ENCODE results near the gene CACNA2D3.

Gene CACNA2D3

GRCh38 chr3:54530944-54531343 is 408.6 kb downstream of the CACNA2D3 start:
- Histone ChIP-seq H3K27ac (ENCODE audit: low read length) (no peak overlapping the region), H3K9me3 (ENCODE audit: insufficient read depth, low read depth, low read length) (no peaks in the 10 kb centered on the region), H3K36me3 (ENCODE audit: insufficient read depth, low read depth, low read length) (no peaks in the 10 kb centered on the region)

GRCh38 chr3:54531741-54532140 is 409.4 kb downstream of the CACNA2D3 start:
- no peaks in the 10 kb centered on the region for H3K27me3 ChIP-seq (ENCODE audit: insufficient read depth, low read length)
- no peak overlapping the region for H3K4me3 ChIP-seq (ENCODE audit: low read length)
- H3K4me1 ChIP-seq (ENCODE audit: insufficient read depth, low read length): peaks cover 7% of the 10 kb centered on the region
- no peaks in the 10 kb centered on the region for H3K36me3 ChIP-seq (ENCODE audit: insufficient read depth, low read depth, low read length)
- H3K9ac ChIP-seq (ENCODE audit: low read depth, low read length): no peak overlapping the region
- H3K9me3 ChIP-seq (ENCODE audit: insufficient read depth, low read depth, low read length): no peaks in the 10 kb centered on the region
- no peak overlapping the region for H3K27ac ChIP-seq (ENCODE audit: low read length)

More at GRCh38 chr3:54530944-54531343, 408.6 kb downstream of the CACNA2D3 start:
- H3K9ac ChIP-seq (ENCODE audit: low read depth, low read length): no peak overlapping the region
- H3K27me3 ChIP-seq (ENCODE audit: insufficient read depth, low read length): no peaks in the 10 kb centered on the region
- H3K4me3 ChIP-seq (ENCODE audit: low read length): no peak overlapping the region
- H3K4me1 ChIP-seq (ENCODE audit: insufficient read depth, low read length): peaks cover 7% of the 10 kb centered on the region

- H3K4me1 ChIP-seq (ENCODE audit: insufficient read depth, low read length): no peaks in the 10 kb centered on the region
- no peaks in the 10 kb centered on the region for H3K36me3 ChIP-seq (ENCODE audit: insufficient read depth, low read depth, low read length)
- no peaks in the 10 kb centered on the region for H3K27me3 ChIP-seq (ENCODE audit: insufficient read depth, low read length)
- H3K4me3 ChIP-seq (ENCODE audit: low read length): no peak overlapping the region
- H3K9me3 ChIP-seq (ENCODE audit: insufficient read depth, low read depth, low read length): no peaks in the 10 kb centered on the region
- H3K9ac ChIP-seq (ENCODE audit: low read depth, low read length): no peak overlapping the region
- H3K27ac ChIP-seq (ENCODE audit: low read length): no peak overlapping the region
Measured at GRCh38 chr3:54533856-54534255, 411.5 kb downstream of the CACNA2D3 start.

GRCh38 chr3:54535619-54536018 is 413.3 kb downstream of the CACNA2D3 start:
- no peaks in the 10 kb centered on the region for H3K36me3 ChIP-seq (ENCODE audit: insufficient read depth, low read depth, low read length)
- no peak overlapping the region for H3K9ac ChIP-seq (ENCODE audit: low read depth, low read length)
- H3K9me3 ChIP-seq (ENCODE audit: insufficient read depth, low read depth, low read length): no peaks in the 10 kb centered on the region
- no peak overlapping the region for H3K27ac ChIP-seq (ENCODE audit: low read length)
- no peaks in the 10 kb centered on the region for H3K27me3 ChIP-seq (ENCODE audit: insufficient read depth, low read length)
- no peaks in the 10 kb centered on the region for H3K4me1 ChIP-seq (ENCODE audit: insufficient read depth, low read length)
- no peak overlapping the region for H3K4me3 ChIP-seq (ENCODE audit: low read length)

GRCh38 chr3:54536450-54536849 is 414.1 kb downstream of the CACNA2D3 start:
- no peak overlapping the region for H3K27ac ChIP-seq (ENCODE audit: low read length)
- H3K4me1 ChIP-seq (ENCODE audit: insufficient read depth, low read length): no peaks in the 10 kb centered on the region
- H3K36me3 ChIP-seq (ENCODE audit: insufficient read depth, low read depth, low read length): no peaks in the 10 kb centered on the region
- H3K9me3 ChIP-seq (ENCODE audit: insufficient read depth, low read depth, low read length): no peaks in the 10 kb centered on the region
- no peaks in the 10 kb centered on the region for H3K27me3 ChIP-seq (ENCODE audit: insufficient read depth, low read length)
- H3K9ac ChIP-seq (ENCODE audit: low read depth, low read length): no peak overlapping the region
- H3K4me3 ChIP-seq (ENCODE audit: low read length): no peak overlapping the region

- no peaks in the 10 kb centered on the region for H3K4me1 ChIP-seq (ENCODE audit: insufficient read depth, low read length)
- no peak overlapping the region for H3K9ac ChIP-seq (ENCODE audit: low read depth, low read length)
- H3K36me3 ChIP-seq (ENCODE audit: insufficient read depth, low read depth, low read length): no peaks in the 10 kb centered on the region
- H3K4me3 ChIP-seq (ENCODE audit: low read length): no peak overlapping the region
- no peaks in the 10 kb centered on the region for H3K27me3 ChIP-seq (ENCODE audit: insufficient read depth, low read length)
- no peaks in the 10 kb centered on the region for H3K9me3 ChIP-seq (ENCODE audit: insufficient read depth, low read depth, low read length)
- H3K27ac ChIP-seq (ENCODE audit: low read length): no peak overlapping the region
Measured at GRCh38 chr3:54537506-54537905, 415.2 kb downstream of the CACNA2D3 start.

GRCh38 chr3:54538346-54538745 is 416.0 kb downstream of the CACNA2D3 start:
- no peaks in the 10 kb centered on the region for H3K27me3 ChIP-seq (ENCODE audit: insufficient read depth, low read length)
- H3K36me3 ChIP-seq (ENCODE audit: insufficient read depth, low read depth, low read length): no peaks in the 10 kb centered on the region
- no peaks in the 10 kb centered on the region for H3K4me1 ChIP-seq (ENCODE audit: insufficient read depth, low read length)
- H3K9me3 ChIP-seq (ENCODE audit: insufficient read depth, low read depth, low read length): no peaks in the 10 kb centered on the region
- no peak overlapping the region for H3K4me3 ChIP-seq (ENCODE audit: low read length)
- H3K9ac ChIP-seq (ENCODE audit: low read depth, low read length): no peak overlapping the region
- H3K27ac ChIP-seq (ENCODE audit: low read length): no peak overlapping the region

- no peaks in the 10 kb centered on the region for H3K4me1 ChIP-seq (ENCODE audit: insufficient read depth, low read length)
- H3K27me3 ChIP-seq (ENCODE audit: insufficient read depth, low read length): no peaks in the 10 kb centered on the region
- no peak overlapping the region for H3K4me3 ChIP-seq (ENCODE audit: low read length)
- H3K36me3 ChIP-seq (ENCODE audit: insufficient read depth, low read depth, low read length): no peaks in the 10 kb centered on the region
- no peak overlapping the region for H3K9ac ChIP-seq (ENCODE audit: low read depth, low read length)
- no peak overlapping the region for H3K27ac ChIP-seq (ENCODE audit: low read length)
- no peaks in the 10 kb centered on the region for H3K9me3 ChIP-seq (ENCODE audit: insufficient read depth, low read depth, low read length)
Measured at GRCh38 chr3:54541369-54541768, 419.0 kb downstream of the CACNA2D3 start.

- H3K4me3 ChIP-seq (ENCODE audit: low read length): no peak overlapping the region
- no peak overlapping the region for H3K9ac ChIP-seq (ENCODE audit: low read depth, low read length)
- no peaks in the 10 kb centered on the region for H3K4me1 ChIP-seq (ENCODE audit: insufficient read depth, low read length)
- H3K27me3 ChIP-seq (ENCODE audit: insufficient read depth, low read length): no peaks in the 10 kb centered on the region
- H3K36me3 ChIP-seq (ENCODE audit: insufficient read depth, low read depth, low read length): no peaks in the 10 kb centered on the region
- H3K27ac ChIP-seq (ENCODE audit: low read length): no peak overlapping the region
- no peaks in the 10 kb centered on the region for H3K9me3 ChIP-seq (ENCODE audit: insufficient read depth, low read depth, low read length)
Measured at GRCh38 chr3:54543446-54543845, 421.1 kb downstream of the CACNA2D3 start.

GRCh38 chr3:54547051-54547450 is 424.7 kb downstream of the CACNA2D3 start:
- no peak overlapping the region for H3K27ac ChIP-seq (ENCODE audit: low read length)
- no peaks in the 10 kb centered on the region for H3K27me3 ChIP-seq (ENCODE audit: insufficient read depth, low read length)
- H3K4me1 ChIP-seq (ENCODE audit: insufficient read depth, low read length): no peaks in the 10 kb centered on the region
- no peaks in the 10 kb centered on the region for H3K9me3 ChIP-seq (ENCODE audit: insufficient read depth, low read depth, low read length)
- no peaks in the 10 kb centered on the region for H3K36me3 ChIP-seq (ENCODE audit: insufficient read depth, low read depth, low read length)
- no peak overlapping the region for H3K4me3 ChIP-seq (ENCODE audit: low read length)
- no peak overlapping the region for H3K9ac ChIP-seq (ENCODE audit: low read depth, low read length)

- Histone ChIP-seq H3K36me3 (ENCODE audit: insufficient read depth, low read depth, low read length) (no peaks in the 10 kb centered on the region), H3K4me3 (ENCODE audit: low read length) (no peak overlapping the region), H3K9me3 (ENCODE audit: insufficient read depth, low read depth, low read length) (no peaks in the 10 kb centered on the region), H3K27ac (ENCODE audit: low read length) (no peak overlapping the region), H3K9ac (ENCODE audit: low read depth, low read length) (no peak overlapping the region), H3K27me3 (ENCODE audit: insufficient read depth, low read length) (no peaks in the 10 kb centered on the region), H3K4me1 (ENCODE audit: insufficient read depth, low read length) (no peaks in the 10 kb centered on the region)
Measured at GRCh38 chr3:54547846-54548245, 425.5 kb downstream of the CACNA2D3 start.

- no peaks in the 10 kb centered on the region for H3K4me1 ChIP-seq (ENCODE audit: insufficient read depth, low read length)
- H3K4me3 ChIP-seq (ENCODE audit: low read length): no peak overlapping the region
- no peaks in the 10 kb centered on the region for H3K36me3 ChIP-seq (ENCODE audit: insufficient read depth, low read depth, low read length)
- H3K27ac ChIP-seq (ENCODE audit: low read length): no peak overlapping the region
- no peaks in the 10 kb centered on the region for H3K9me3 ChIP-seq (ENCODE audit: insufficient read depth, low read depth, low read length)
- H3K9ac ChIP-seq (ENCODE audit: low read depth, low read length): no peak overlapping the region
- H3K27me3 ChIP-seq (ENCODE audit: insufficient read depth, low read length): no peaks in the 10 kb centered on the region
Measured at GRCh38 chr3:54549607-54550220, 427.4 kb downstream of the CACNA2D3 start.

All from iPS-20b (cell line).